GM06990 (cell line): ENCODE data around the gene KIF21A.

Experiments used
- DNase-seq: peaks from one replicate; pipeline ENCODE4 v3.0.0-alpha.2; 2011; ENCODE audit not compliant: insufficient read length; ENCODE audit errors: extremely low read depth
- H3K27me3 ChIP-seq: replicated peaks from 2 replicates; pipeline ENCODE4 v1.6.0; 2011; ENCODE audit warnings: low read length; ENCODE audit not compliant: control insufficient read depth, insufficient read depth
- H3K36me3 ChIP-seq: 2 replicates; pipeline ENCODE4 v1.5.1; 2011; ENCODE audit warnings: low read length; ENCODE audit not compliant: control insufficient read depth, insufficient read depth
- H3K4me3 ChIP-seq: replicated peaks from 2 replicates; pipeline ENCODE4 v1.5.1; 2011; ENCODE audit warnings: low read depth, mild to moderate bottlenecking, control low read depth, low read length
- TF ChIP-seq, protein P1 (sequence below): IDR thresholded peaks from 2 replicates; pipeline ENCODE4 v1.5.1; 2011; ENCODE audit warnings: low read length, control low read depth, mild to moderate bottlenecking, inconsistent platforms; ENCODE audit not compliant: insufficient read depth, poor library complexity, severe bottlenecking

The KIF21A gene

DNA sequence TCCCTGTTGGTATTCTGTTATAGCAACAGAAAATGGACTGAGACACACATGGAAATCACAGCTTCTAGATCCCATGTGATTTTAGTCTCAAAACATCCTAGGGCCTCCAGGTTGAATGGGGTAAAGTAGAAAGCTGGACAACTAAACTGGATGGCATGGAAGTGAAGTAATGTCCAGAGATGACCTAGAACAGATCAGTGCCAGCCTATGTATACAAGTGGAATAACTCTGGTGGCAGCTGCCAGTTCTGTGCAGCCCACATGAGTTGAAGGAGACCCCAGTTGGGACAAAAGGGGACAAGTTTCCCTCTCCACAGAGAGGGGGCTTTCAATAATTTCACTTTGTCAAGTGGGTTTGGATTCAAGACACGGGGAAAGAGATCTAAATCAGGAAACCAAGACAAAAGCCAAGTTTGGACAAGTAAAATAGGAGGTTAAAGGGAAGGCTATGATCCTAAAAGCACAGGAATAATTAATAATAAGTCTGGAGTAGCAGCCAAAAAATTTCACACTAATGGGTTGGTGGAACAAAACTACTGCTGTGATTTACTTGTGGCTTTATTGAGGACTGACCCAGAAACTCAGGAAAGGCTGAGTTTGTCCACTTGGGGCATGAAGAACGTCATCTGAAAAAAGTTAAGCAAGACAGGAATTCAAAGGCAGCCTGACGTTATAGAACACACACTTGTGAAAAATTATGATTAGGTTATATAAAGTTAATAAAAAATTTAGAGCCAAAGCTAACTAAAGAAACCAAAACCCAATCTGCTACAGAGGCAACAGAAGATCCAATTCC is 11.7 kb downstream of the KIF21A start:
- Histone ChIP-seq H3K4me3 (no peak overlapping the region), H3K36me3 (no peaks in the 10 kb centered on the region)
- TF ChIP-seq, protein P1, sequence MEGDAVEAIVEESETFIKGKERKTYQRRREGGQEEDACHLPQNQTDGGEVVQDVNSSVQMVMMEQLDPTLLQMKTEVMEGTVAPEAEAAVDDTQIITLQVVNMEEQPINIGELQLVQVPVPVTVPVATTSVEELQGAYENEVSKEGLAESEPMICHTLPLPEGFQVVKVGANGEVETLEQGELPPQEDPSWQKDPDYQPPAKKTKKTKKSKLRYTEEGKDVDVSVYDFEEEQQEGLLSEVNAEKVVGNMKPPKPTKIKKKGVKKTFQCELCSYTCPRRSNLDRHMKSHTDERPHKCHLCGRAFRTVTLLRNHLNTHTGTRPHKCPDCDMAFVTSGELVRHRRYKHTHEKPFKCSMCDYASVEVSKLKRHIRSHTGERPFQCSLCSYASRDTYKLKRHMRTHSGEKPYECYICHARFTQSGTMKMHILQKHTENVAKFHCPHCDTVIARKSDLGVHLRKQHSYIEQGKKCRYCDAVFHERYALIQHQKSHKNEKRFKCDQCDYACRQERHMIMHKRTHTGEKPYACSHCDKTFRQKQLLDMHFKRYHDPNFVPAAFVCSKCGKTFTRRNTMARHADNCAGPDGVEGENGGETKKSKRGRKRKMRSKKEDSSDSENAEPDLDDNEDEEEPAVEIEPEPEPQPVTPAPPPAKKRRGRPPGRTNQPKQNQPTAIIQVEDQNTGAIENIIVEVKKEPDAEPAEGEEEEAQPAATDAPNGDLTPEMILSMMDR = no peak

GRCh38 chr12:39429809-39430208 is 13.1 kb downstream of the KIF21A start:
- TF ChIP-seq, protein P1 = no peak
- Histone ChIP-seq H3K27me3 (no peaks in the 10 kb centered on the region), H3K4me3 (no peak overlapping the region), H3K36me3 (no peaks in the 10 kb centered on the region)
- no peak for DNase-seq

More for the DNA sequence above, 11.7 kb downstream of the KIF21A start:
- DNase-seq = no peak
- no peaks in the 10 kb centered on the region for H3K27me3 ChIP-seq

DNA sequence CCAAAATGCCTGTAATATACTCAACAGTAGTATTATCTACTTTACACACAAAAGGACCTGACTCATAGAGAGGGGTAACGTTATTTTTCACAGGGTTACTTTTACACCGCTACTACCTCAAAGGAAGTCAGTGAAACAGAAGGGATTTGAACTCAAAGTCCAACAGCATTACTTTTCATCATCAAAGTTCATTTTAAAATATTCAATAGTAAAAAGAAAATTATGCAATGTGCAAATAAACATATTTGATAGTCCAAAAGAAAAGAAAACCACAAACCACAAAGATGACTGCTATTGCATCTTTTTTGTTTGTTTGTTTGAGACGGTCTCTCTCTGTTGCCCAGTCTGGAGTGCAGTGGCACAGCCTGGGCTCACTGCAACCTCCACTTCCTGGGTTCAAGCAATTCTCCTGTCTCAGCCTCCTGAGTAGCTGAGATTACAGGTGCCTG is 15.5 kb downstream of the KIF21A start:
- no peak for DNase-seq
- H3K36me3 ChIP-seq = no peaks in the 10 kb centered on the region
- no peaks in the 10 kb centered on the region for H3K27me3 ChIP-seq
- no peak overlapping the region for H3K4me3 ChIP-seq
- TF ChIP-seq, protein P1 = no peak

DNA sequence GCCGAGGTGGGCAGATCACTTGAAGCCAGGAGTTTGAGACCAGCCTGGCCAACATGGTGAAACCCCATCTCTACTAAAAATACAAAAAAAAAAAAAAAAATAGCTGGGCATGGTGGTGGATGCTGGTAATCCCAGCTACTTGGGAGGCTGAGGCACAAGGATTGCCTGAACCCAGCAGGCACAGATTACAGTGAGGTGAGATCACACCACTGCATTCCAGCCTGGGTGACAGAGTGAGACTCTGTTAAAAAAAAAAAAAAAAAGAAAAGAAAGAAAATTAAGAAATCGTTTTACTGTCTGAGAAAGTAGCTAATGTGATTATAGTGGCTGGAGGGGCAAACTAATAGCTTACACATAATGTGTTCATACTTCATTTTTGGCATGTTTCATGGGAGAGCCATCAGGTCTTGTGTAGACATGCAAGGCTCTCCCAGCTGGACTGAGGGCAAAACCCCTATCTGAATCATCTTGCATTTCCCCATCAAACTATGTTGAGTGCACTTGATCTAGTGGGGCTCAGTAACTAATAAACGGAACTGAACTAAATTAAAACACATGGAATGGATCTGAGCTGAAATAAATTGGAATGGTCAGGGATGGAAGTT is 16.2 kb downstream of the KIF21A start:
- Histone ChIP-seq H3K27me3 (no peaks in the 10 kb centered on the region), H3K4me3 (no peak overlapping the region), H3K36me3 (no peaks in the 10 kb centered on the region)
- TF ChIP-seq, protein P1 = no peak
- DNase-seq = no peak

GRCh38 chr12:39420043-39420442 is 22.9 kb downstream of the KIF21A start:
- no peaks in the 10 kb centered on the region; the same call in 1 of the 2 replicates for H3K36me3 ChIP-seq
- H3K4me3 ChIP-seq = no peak overlapping the region
- TF ChIP-seq, protein P1 = no peak
- no peaks in the 10 kb centered on the region for H3K27me3 ChIP-seq
- DNase-seq = no peak
